ENCODE measurements around the gene AGAP3. TPM values are rescaled to one million over a fixed set of nuclear protein-coding genes. Genes with fewer than 3 reads are reported as not detected.
A peak's percentile ranks its signal among the peaks of the same experiment; 100 is the strongest.

The AGAP3 gene
- total and polyA plus RNA-seq, 4 donors, result 45.7 to 247 (median 134) TPM

DNA sequence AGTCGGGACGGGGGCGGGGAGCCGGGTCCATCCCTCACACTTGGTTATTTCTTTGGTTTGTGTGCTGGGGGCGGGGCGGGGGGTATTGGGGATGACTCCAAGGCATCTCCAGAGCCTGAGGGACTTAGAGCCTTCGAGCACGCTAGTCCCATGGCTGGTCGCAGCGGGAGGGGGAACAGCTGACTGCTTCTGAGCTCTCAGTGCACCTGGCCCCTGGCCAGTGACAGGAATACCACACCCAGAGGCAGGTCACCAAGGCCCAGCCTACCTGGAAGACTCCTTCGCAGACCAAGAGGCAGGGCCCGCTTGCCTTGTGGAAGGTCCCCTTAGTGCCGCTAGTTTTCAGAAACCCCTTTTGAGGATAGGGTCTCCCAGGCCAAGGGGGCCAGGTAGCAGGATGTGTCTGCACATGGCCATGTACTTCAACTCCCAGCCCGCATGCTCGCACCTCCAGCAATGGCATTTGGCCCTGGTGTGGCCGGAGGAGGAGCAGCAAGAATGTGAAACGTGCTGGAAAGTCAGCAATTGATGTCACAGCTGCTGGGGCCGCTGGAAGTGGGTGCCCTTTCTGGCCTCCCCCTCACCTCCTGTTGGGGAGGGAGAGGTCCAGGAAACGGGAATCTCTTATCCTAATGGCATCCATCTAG is 40.3 kb downstream of the AGAP3 start:
- Histone ChIP-seq H3K27ac (ENCODE audit: low read depth, low read length) (no peak overlapping the region), H3K4me1 (ENCODE audit: control insufficient read depth, insufficient read depth, low read length) (peaks cover 86% of the 10 kb centered on the region)

DNA sequence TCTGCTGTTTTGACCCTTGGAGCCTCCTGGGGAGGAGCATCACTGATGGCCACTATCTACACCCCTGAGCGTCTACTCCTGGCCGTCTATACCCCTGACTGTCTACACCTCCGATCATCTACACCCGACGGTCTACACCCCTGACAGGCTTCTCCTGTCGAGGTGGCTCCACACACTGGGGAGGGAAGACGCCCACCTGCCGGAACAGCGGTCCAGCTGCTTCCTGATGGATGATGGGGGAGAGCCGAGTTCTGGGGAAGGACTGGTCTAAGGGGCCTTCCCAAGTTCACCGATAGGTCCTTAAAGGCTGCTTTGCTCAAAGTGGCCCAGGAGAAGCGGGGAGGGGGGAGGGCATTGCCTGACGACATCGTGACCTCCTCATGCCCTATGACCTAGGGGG is 41.9 kb downstream of the AGAP3 start:
- H3K4me3 ChIP-seq (ENCODE audit: low read depth, low read length), result no peak overlapping the region
- no peak for DNase-seq (ENCODE audit: low read depth in 4 of 6, low spot score in 6 of 6)
- no peaks in the 10 kb centered on the region for H3K9me3 ChIP-seq (ENCODE audit: control insufficient read depth, insufficient read depth, low read length)
- no peaks in the 10 kb centered on the region for H3K27me3 ChIP-seq (ENCODE audit: control insufficient read depth, insufficient read depth, low read length)
- WGBS (ENCODE audit: insufficient coverage), result 94% methylated on average over 8 of the region's 14 CpGs
- peaks cover 90% of the 10 kb centered on the region for H3K36me3 ChIP-seq (ENCODE audit: control insufficient read depth, insufficient read depth, low read length)
- H3K4me1 ChIP-seq (ENCODE audit: control insufficient read depth, insufficient read depth, low read length), result peaks cover 92% of the 10 kb centered on the region
- no peak overlapping the region for H3K27ac ChIP-seq (ENCODE audit: low read depth, low read length)

More for the DNA sequence above, 40.3 kb downstream of the AGAP3 start:
- H3K9me3 ChIP-seq (ENCODE audit: control insufficient read depth, insufficient read depth, low read length), result no peaks in the 10 kb centered on the region
- no peak overlapping the region for H3K4me3 ChIP-seq (ENCODE audit: low read depth, low read length)
- H3K36me3 ChIP-seq (ENCODE audit: control insufficient read depth, insufficient read depth, low read length), result peaks cover 90% of the 10 kb centered on the region
- no peak for DNase-seq (ENCODE audit: low read depth in 4 of 6, low spot score in 6 of 6)
- H3K27me3 ChIP-seq (ENCODE audit: control insufficient read depth, insufficient read depth, low read length), result no peaks in the 10 kb centered on the region
- WGBS (ENCODE audit: insufficient coverage), result 43% methylated on average over 11 of the region's 19 CpGs

DNA sequence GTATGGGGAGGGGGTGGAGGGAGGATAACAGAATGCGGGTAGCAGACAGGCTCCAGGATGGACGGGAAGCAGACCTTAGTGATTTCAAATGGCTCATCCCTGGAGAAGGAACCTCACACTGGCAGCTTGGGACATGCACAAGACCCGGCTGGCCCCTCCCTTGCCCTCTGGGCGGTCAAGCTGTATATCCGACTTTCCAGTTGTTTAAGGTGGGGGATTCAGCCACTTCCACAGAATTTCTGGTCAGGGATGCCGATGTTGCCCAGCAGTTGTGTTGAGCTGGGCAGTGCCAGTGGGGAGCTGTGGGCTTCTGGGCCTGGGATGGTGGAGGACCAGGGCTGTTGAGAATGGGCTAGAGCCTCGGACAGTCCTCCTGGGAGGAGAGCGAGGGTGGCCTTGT is 42.4 kb downstream of the AGAP3 start:
- no peak overlapping the region for H3K27ac ChIP-seq (ENCODE audit: low read depth, low read length)
- no peaks in the 10 kb centered on the region for H3K9me3 ChIP-seq (ENCODE audit: control insufficient read depth, insufficient read depth, low read length)
- 80% methylated on average over 5 of the region's 8 CpGs for WGBS (ENCODE audit: insufficient coverage)
- peaks cover 90% of the 10 kb centered on the region for H3K36me3 ChIP-seq (ENCODE audit: control insufficient read depth, insufficient read depth, low read length)
- no peak overlapping the region for H3K4me3 ChIP-seq (ENCODE audit: low read depth, low read length)
- DNase-seq (ENCODE audit: low read depth in 4 of 6, low spot score in 6 of 6), result no peak
- H3K4me1 ChIP-seq (ENCODE audit: control insufficient read depth, insufficient read depth, low read length), result peaks cover 92% of the 10 kb centered on the region
- H3K27me3 ChIP-seq (ENCODE audit: control insufficient read depth, insufficient read depth, low read length), result no peaks in the 10 kb centered on the region

DNA sequence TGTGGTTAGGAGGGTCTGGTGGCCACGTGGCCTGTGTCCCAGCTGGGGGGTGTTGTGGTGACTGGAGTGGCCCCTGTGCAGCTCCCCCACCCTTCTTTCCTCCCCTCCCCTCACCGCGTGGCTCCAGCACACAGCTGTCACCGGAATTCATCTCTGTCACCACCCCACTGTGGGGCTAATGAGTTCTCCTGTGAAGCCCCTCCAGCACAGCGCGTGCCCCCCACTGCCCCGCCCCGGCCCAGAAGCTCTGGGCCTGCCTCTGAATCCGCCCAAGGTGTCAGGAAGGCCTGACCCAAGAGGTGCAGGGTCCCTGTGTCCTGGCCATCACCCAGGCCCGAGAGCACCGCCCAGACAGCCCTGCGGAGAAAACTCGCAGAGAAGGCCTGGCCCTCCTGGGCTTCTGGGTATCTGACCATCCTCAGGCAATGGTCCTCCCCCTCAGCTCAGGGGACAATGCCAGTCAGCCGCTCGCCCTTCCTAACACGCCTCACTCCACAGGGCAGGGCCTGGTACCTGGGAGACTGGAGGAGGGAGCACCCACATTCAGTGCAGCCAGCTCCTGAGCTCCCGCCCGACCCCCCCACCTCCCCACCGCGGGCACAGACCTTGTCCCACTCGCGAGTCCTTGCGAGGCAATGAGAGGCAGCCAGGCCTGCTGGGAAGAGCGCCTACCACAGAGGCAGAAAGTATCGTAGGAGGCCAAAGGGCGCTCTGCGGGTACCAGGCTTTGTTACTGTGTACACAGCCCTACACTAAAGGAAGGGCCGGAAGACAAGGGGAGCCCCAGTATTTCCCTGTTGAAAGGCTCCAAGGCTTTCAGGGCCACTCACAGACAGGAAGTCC is 43.1 kb downstream of the AGAP3 start:
- no peak for DNase-seq (ENCODE audit: low read depth in 4 of 6, low spot score in 6 of 6)
- Histone ChIP-seq H3K36me3 (ENCODE audit: control insufficient read depth, insufficient read depth, low read length) (peaks cover 90% of the 10 kb centered on the region), H3K27ac (ENCODE audit: low read depth, low read length) (no peak overlapping the region), H3K4me3 (ENCODE audit: low read depth, low read length) (no peak overlapping the region), H3K4me1 (ENCODE audit: control insufficient read depth, insufficient read depth, low read length) (peaks cover 90% of the 10 kb centered on the region), H3K9me3 (ENCODE audit: control insufficient read depth, insufficient read depth, low read length) (no peaks in the 10 kb centered on the region), H3K27me3 (ENCODE audit: control insufficient read depth, insufficient read depth, low read length) (no peaks in the 10 kb centered on the region)
- WGBS (ENCODE audit: insufficient coverage), result 82% methylated on average over 23 of the region's 28 CpGs

DNA sequence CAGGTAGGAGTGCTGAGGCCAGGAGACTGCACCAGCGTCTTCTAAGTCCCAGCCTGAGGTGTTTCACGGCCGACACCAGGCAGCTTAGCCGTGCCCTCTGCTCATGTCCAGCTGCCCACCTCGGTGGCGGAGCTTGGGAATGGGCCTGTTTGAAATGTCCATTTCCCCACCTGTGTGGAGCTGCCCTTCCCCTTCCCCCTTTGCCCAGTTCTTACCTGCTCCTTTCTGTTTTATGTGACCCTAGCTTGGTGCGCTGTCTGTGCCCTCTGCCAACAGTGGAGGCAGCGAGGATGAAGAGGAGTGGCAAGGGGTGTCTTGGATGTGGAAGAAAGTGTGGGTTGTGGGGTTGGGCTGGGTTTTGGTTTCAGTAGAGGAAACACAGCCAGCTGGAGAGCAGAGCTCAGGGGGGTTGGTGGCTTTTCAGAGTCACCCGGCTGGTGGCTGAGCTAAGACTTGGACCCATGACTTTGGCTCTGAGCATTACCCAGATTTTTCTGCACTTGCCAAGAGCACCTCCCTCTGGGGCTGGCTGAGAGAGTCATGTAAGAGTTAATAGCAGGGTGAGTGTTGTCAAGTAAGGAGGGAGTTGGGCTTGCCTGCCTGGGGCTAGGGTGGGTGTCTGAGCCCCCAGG is 43.8 kb downstream of the AGAP3 start:
- no peaks in the 10 kb centered on the region for H3K27me3 ChIP-seq (ENCODE audit: control insufficient read depth, insufficient read depth, low read length)
- H3K27ac ChIP-seq (ENCODE audit: low read depth, low read length), result no peak overlapping the region
- 82% methylated on average over 9 of the region's 9 CpGs for WGBS (ENCODE audit: insufficient coverage)
- no peak for DNase-seq (ENCODE audit: low read depth in 4 of 6, low spot score in 6 of 6)
- H3K4me1 ChIP-seq (ENCODE audit: control insufficient read depth, insufficient read depth, low read length), result peaks cover 91% of the 10 kb centered on the region
- no peaks in the 10 kb centered on the region for H3K9me3 ChIP-seq (ENCODE audit: control insufficient read depth, insufficient read depth, low read length)
- no peak overlapping the region for H3K4me3 ChIP-seq (ENCODE audit: low read depth, low read length)
- H3K36me3 ChIP-seq (ENCODE audit: control insufficient read depth, insufficient read depth, low read length), result peaks cover 91% of the 10 kb centered on the region

DNA sequence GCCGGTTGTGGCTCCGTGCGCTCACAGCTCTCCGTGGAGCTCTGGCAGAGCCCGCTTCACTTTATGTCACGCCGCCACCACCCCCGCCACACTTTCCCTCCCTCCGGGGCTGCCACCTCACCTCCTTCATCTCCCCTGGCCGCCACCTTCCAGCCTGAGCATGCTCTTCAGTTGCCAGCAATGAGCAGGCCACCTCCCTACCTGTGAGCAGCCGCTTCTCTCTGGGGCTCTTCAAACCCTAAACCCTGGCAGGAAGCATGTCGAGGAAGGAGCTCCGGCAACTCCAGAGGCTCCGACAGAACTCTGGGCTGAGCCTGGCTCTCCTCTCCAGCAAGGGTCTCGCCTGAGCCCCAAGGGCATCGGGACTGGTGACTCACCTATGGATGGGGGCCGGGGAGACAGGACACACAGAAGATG is 44.5 kb downstream of the AGAP3 start:
- H3K36me3 ChIP-seq (ENCODE audit: control insufficient read depth, insufficient read depth, low read length), result peaks cover 93% of the 10 kb centered on the region
- no peaks in the 10 kb centered on the region for H3K27me3 ChIP-seq (ENCODE audit: control insufficient read depth, insufficient read depth, low read length)
- no peaks in the 10 kb centered on the region for H3K9me3 ChIP-seq (ENCODE audit: control insufficient read depth, insufficient read depth, low read length)
- H3K4me1 ChIP-seq (ENCODE audit: control insufficient read depth, insufficient read depth, low read length), result peaks cover 85% of the 10 kb centered on the region
- H3K4me3 ChIP-seq (ENCODE audit: low read depth, low read length), result no peak overlapping the region
- peak overlapping the region; percentile 75 for H3K27ac ChIP-seq (ENCODE audit: low read depth, low read length)
- WGBS (ENCODE audit: insufficient coverage), result 59% methylated on average over 17 of the region's 17 CpGs
- DNase-seq (ENCODE audit: low read depth in 4 of 6, low spot score in 6 of 6), result no peak

DNA sequence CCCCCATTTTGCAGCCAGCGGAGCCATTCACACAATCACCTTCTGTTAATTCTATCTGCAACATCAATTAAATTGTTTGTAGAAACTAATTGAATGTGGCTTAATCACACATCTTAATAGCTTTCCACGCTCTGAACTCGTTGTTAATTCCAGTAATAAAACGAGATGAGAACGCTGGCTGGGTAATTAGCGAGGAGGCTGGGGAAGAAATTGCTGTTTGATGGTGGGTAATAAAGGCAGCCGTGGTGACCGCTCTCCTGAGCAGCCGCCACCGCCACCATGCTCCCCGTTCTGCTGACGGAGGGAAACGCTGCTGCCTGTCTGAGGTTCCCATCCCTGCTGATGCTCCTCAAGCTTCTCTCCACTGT is 44.9 kb downstream of the AGAP3 start:
- Histone ChIP-seq H3K4me1 (ENCODE audit: control insufficient read depth, insufficient read depth, low read length) (peaks cover 85% of the 10 kb centered on the region), H3K4me3 (ENCODE audit: low read depth, low read length) (no peak overlapping the region), H3K27me3 (ENCODE audit: control insufficient read depth, insufficient read depth, low read length) (no peaks in the 10 kb centered on the region), H3K36me3 (ENCODE audit: control insufficient read depth, insufficient read depth, low read length) (peaks cover 98% of the 10 kb centered on the region), H3K9me3 (ENCODE audit: control insufficient read depth, insufficient read depth, low read length) (no peaks in the 10 kb centered on the region), H3K27ac (ENCODE audit: low read depth, low read length) (peak overlapping the region; percentile 75)
- DNase-seq (ENCODE audit: low read depth in 4 of 6, low spot score in 6 of 6), result peak in 3 of 6 donors; percentile 62 to 98 (median 64)
- WGBS (ENCODE audit: insufficient coverage), result 23% methylated on average over 9 of the region's 13 CpGs

DNA sequence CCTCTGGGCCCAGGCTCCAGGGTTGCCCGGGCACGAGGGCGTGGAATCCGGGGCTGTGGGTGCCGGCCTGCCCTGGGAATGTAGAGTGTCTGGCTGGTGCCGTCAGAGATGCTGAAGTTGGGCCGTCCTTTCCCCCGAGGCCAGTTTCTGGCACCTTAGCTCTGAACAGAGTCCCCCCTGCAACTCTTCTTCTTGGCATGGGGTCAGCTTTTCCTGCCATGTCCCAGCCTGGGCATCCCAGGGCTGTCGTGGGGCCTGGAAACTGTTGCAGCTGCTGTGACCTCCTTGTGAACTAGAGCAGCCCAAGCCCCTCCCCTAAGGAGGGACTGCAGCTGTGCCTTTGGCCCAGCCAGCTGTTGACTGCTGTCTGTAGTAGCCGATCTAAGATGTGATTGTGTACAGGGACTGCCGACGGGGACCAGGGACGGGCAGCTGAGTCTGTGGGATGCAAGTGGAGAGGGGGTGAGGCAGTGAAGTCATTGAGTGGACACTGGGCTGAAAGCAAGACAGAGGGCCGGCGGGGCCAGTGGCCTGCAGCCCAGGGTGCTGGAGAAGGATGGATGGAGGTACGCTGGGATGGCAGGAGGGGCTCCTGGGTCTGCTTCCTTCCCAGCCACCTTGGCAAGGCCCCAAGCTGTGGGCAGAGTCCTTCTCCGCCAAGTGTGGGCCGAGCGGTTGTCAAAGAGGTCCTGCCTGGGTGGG is 45.5 kb downstream of the AGAP3 start:
- 38% methylated on average over 18 of the region's 19 CpGs for WGBS (ENCODE audit: insufficient coverage)
- Histone ChIP-seq H3K27me3 (ENCODE audit: control insufficient read depth, insufficient read depth, low read length) (no peaks in the 10 kb centered on the region), H3K36me3 (ENCODE audit: control insufficient read depth, insufficient read depth, low read length) (peaks cover 100% of the 10 kb centered on the region), H3K27ac (ENCODE audit: low read depth, low read length) (peak overlapping the region; percentile 75), H3K4me1 (ENCODE audit: control insufficient read depth, insufficient read depth, low read length) (peaks cover 85% of the 10 kb centered on the region), H3K4me3 (ENCODE audit: low read depth, low read length) (no peak overlapping the region), H3K9me3 (ENCODE audit: control insufficient read depth, insufficient read depth, low read length) (no peaks in the 10 kb centered on the region)
- peak in 3 of 6 donors; percentile 24 to 74 (median 66) for DNase-seq (ENCODE audit: low read depth in 4 of 6, low spot score in 6 of 6)

DNA sequence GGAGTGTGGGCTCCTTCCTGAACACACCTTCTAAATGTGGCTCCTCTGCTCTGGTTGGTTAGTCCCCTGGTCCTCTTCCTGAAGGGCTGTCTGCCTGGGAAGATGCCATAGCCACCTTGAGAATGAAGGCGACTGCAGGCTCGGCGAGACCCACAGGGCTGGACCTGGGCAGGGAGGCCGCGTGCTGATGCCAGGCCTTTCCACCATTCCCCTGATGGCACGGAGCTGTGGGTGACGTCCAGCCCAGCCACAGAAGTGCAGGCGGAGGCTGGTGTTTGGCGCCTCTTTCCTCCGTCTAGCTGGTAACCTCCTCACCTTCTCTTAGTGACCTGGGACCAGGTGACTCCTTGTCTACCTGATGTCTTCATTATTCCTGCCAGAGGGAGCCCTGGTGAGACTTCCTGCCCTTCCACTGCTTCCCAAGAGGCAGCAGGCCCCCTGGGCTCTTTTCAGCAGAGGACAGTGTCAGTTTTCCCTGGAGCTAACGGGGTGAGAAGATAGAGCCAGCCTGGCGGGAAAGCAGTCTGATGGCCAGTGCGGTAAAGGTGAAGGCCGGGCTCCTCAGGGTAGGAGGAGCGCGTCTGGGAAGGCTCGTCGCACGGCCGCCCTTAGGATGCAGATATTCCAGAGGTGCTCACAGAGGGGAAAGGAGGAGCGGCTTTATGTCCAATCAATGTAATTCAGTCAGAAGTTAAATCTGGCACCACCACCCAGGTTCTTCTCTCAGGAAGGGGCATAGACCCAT is 46.4 kb downstream of the AGAP3 start:
- DNase-seq (ENCODE audit: low read depth in 4 of 6, low spot score in 6 of 6), result no peak
- Histone ChIP-seq H3K9me3 (ENCODE audit: control insufficient read depth, insufficient read depth, low read length) (no peaks in the 10 kb centered on the region), H3K27me3 (ENCODE audit: control insufficient read depth, insufficient read depth, low read length) (no peaks in the 10 kb centered on the region), H3K27ac (ENCODE audit: low read depth, low read length) (peak overlapping the region; percentile 75), H3K4me3 (ENCODE audit: low read depth, low read length) (no peak overlapping the region), H3K36me3 (ENCODE audit: control insufficient read depth, insufficient read depth, low read length) (peaks cover 100% of the 10 kb centered on the region), H3K4me1 (ENCODE audit: control insufficient read depth, insufficient read depth, low read length) (peaks cover 85% of the 10 kb centered on the region)
- 92% methylated on average over 20 of the region's 21 CpGs for WGBS (ENCODE audit: insufficient coverage)

Data from spinal cord (tissue), 10 donors.